ENCODE results near the gene TMEM151B. TPM values are rescaled to one million over a fixed set of nuclear protein-coding genes. Genes with fewer than 3 reads are reported as not detected.

TMEM151B gene
- total and polyA plus RNA-seq, 9 of the 15 experiments (the other 6 are each of a cell fraction or from before 2014, with no cell fraction given), result not detected

DNA sequence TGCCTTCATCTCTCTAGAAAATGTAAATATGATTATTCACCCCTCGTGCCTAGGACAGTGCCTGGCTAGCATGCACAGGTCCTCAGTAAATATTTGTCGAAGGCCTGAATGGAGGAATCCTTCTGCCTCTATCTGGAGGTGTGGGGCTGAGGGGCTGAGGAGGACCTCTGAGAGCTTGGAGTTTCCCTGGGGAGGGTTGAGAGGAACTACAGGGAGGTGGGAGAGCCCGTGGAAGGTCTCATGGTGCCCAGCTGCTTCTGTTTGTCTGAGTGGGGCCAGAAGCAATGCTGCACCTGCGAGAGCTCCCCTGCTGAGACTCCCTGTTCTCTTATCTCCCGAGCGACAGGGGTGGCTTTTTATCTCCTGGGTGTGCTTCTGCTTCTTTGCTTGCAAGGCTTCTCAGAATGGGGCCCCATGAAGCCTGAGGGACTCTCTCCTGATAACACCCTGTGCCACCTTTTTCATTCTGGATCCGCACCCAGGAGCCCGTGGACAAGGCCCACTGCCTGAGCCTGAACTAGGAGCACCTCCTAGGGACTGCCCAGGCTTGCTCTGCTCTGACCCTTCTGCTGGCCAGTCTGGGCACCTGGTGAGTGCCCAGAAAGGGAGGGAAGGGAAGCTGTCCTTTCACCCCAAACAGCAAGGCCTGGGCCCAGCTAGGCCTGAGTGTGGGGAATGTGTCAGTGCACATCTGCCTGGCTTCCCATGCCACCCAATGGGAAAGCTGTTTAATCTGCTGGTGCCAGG is 44.5 kb upstream of the TMEM151B start (continued):
- TF ChIP-seq CBX1 (IDR thresholded peaks at IDR 0.05; ENCODE audit: low read depth) (0 out of 2 replicates have a peak, but pooled peaks have one; percentile 58), NRF1 (conservative IDR thresholded peaks at IDR 0.05 in 1 of 2, IDR thresholded peaks at IDR 0.05 in 1 of 2) (0 out of 4 replicates have a peak, but pooled peaks of 1 of the 2 experiments have one; percentile 11), SRSF1 (IDR thresholded peaks at IDR 0.05; ENCODE audit: low read depth, low read length) (no peak), KLF1 (tag; IDR thresholded peaks at IDR 0.05) (0 out of 2 replicates have a peak, but pooled peaks have one; percentile 8), TAL1 (IDR thresholded peaks at IDR 0.05) (peak; percentile 96), MTA3 (IDR thresholded peaks at IDR 0.05; ENCODE audit: borderline replicate concordance) (peak; percentile 82; the same call in 1 of the 2 replicates), STAT5A (IDR thresholded peaks at IDR 0.05; ENCODE audit: borderline replicate concordance, low read length) (peak; percentile 97), HDAC8 (tag; IDR thresholded peaks at IDR 0.05) (no peak), ZNF589 (CRISPR knock-in tag; IDR thresholded peaks at IDR 0.05; ENCODE audit: low read depth) (peak; percentile 84), PML (IDR thresholded peaks at IDR 0.05; ENCODE audit: low read length) (peak; percentile 95), GTF2E2 (tag; IDR thresholded peaks at IDR 0.05) (no peak), CBX3 (IDR thresholded peaks at IDR 0.05; ENCODE audit: borderline replicate concordance in 1 of 2, low read length in 2 of 2) (no peak; a peak in 1 of 3 replicates), ESRRA (IDR thresholded peaks at IDR 0.05; ENCODE audit: borderline replicate concordance, low read depth) (no peak), PHF8 (IDR thresholded peaks at IDR 0.05; ENCODE audit: borderline replicate concordance, low read length) (peak; percentile 16; the same call in 1 of the 2 replicates), ZNF197 (CRISPR knock-in tag; IDR thresholded peaks at IDR 0.05; ENCODE audit: low read depth) (peak; percentile 86)
- TF ChIP-seq, protein P1, sequence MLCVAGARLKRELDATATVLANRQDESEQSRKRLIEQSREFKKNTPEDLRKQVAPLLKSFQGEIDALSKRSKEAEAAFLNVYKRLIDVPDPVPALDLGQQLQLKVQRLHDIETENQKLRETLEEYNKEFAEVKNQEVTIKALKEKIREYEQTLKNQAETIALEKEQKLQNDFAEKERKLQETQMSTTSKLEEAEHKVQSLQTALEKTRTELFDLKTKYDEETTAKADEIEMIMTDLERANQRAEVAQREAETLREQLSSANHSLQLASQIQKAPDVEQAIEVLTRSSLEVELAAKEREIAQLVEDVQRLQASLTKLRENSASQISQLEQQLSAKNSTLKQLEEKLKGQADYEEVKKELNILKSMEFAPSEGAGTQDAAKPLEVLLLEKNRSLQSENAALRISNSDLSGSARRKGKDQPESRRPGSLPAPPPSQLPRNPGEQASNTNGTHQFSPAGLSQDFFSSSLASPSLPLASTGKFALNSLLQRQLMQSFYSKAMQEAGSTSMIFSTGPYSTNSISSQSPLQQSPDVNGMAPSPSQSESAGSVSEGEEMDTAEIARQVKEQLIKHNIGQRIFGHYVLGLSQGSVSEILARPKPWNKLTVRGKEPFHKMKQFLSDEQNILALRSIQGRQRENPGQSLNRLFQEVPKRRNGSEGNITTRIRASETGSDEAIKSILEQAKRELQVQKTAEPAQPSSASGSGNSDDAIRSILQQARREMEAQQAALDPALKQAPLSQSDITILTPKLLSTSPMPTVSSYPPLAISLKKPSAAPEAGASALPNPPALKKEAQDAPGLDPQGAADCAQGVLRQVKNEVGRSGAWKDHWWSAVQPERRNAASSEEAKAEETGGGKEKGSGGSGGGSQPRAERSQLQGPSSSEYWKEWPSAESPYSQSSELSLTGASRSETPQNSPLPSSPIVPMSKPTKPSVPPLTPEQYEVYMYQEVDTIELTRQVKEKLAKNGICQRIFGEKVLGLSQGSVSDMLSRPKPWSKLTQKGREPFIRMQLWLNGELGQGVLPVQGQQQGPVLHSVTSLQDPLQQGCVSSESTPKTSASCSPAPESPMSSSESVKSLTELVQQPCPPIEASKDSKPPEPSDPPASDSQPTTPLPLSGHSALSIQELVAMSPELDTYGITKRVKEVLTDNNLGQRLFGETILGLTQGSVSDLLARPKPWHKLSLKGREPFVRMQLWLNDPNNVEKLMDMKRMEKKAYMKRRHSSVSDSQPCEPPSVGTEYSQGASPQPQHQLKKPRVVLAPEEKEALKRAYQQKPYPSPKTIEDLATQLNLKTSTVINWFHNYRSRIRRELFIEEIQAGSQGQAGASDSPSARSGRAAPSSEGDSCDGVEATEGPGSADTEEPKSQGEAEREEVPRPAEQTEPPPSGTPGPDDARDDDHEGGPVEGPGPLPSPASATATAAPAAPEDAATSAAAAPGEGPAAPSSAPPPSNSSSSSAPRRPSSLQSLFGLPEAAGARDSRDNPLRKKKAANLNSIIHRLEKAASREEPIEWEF (CRISPR knock-in tag; IDR thresholded peaks at IDR 0.05), result 0 out of 2 replicates have a peak, but pooled peaks have one; percentile 58
- TF ChIP-seq, protein P2, sequence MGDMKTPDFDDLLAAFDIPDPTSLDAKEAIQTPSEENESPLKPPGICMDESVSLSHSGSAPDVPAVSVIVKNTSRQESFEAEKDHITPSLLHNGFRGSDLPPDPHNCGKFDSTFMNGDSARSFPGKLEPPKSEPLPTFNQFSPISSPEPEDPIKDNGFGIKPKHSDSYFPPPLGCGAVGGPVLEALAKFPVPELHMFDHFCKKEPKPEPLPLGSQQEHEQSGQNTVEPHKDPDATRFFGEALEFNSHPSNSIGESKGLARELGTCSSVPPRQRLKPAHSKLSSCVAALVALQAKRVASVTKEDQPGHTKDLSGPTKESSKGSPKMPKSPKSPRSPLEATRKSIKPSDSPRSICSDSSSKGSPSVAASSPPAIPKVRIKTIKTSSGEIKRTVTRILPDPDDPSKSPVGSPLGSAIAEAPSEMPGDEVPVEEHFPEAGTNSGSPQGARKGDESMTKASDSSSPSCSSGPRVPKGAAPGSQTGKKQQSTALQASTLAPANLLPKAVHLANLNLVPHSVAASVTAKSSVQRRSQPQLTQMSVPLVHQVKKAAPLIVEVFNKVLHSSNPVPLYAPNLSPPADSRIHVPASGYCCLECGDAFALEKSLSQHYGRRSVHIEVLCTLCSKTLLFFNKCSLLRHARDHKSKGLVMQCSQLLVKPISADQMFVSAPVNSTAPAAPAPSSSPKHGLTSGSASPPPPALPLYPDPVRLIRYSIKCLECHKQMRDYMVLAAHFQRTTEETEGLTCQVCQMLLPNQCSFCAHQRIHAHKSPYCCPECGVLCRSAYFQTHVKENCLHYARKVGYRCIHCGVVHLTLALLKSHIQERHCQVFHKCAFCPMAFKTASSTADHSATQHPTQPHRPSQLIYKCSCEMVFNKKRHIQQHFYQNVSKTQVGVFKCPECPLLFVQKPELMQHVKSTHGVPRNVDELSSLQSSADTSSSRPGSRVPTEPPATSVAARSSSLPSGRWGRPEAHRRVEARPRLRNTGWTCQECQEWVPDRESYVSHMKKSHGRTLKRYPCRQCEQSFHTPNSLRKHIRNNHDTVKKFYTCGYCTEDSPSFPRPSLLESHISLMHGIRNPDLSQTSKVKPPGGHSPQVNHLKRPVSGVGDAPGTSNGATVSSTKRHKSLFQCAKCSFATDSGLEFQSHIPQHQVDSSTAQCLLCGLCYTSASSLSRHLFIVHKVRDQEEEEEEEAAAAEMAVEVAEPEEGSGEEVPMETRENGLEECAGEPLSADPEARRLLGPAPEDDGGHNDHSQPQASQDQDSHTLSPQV (IDR thresholded peaks at IDR 0.05), result peak; percentile 90

Measured in K562 (cell line).